OCI-LY7 (cell line): ENCODE measurements around the gene KLHDC10. TPM values are rescaled to one million over a fixed set of nuclear protein-coding genes. Genes with fewer than 3 reads are reported as not detected.

Experiments used
- BruUV-seq: library from RNA; stranded (reverse); fragments of 400-500 nt; replicated peaks from 2 replicates; lab custom pipeline; 2021; lab: Mats Ljungman, UMichigan
- CTCF ChIA-PET: fragments of 300-600 bp; sonication (Branson Sonifier 250); formaldehyde crosslinking; loops from one replicate; lab custom pipeline; 2022; ENCODE audit warnings: antibody characterized with exemption; ENCODE audit not compliant: unreplicated experiment; lab: Charles Lee
- POLR2A ChIA-PET: fragments of 300-600 bp; sonication (Branson Sonifier 250); formaldehyde crosslinking; loops from one replicate; lab custom pipeline; 2022; ENCODE audit warnings: antibody characterized with exemption; lab: Charles Lee
- DNase-seq: peaks from one replicate; pipeline ENCODE4 v3.0.0-alpha.2; 2015; ENCODE audit warnings: low spot score
- H2AFZ ChIP-seq: fragments of 200-600 bp; sonication (generic), shearing (Covaris generic); 2 replicates; pipeline ENCODE4 v1.6.1; 2014; ENCODE audit warnings: mild to moderate bottlenecking, antibody characterized with exemption, low read length, moderate library complexity
- H3K27ac ChIP-seq: fragments of 200-600 bp; sonication (generic); 2 replicates; pipeline ENCODE4 v1.5.1; 2014; ENCODE audit warnings: mixed run types, low read depth, mild to moderate bottlenecking, moderate library complexity, low read length, inconsistent platforms; ENCODE audit not compliant: poor library complexity, severe bottlenecking
- H3K36me3 ChIP-seq: fragments of 200-600 bp; sonication (generic); 2 replicates; pipeline ENCODE4 v1.6.1; 2014; ENCODE audit warnings: mild to moderate bottlenecking, antibody characterized with exemption, low read length, moderate library complexity, mixed read lengths; ENCODE audit not compliant: insufficient read depth
- H3K4me1 ChIP-seq: fragments of 200-600 bp; sonication (generic); 2 replicates; pipeline ENCODE4 v1.5.1; 2014; ENCODE audit warnings: mild to moderate bottlenecking, low read length; ENCODE audit not compliant: insufficient read depth, poor library complexity, severe bottlenecking
- H3K4me2 ChIP-seq: fragments of 200-600 bp; sonication (generic); 2 replicates; pipeline ENCODE4 v1.6.1; 2014; ENCODE audit warnings: mild to moderate bottlenecking, low read length
- H3K4me3 ChIP-seq: fragments of 200-600 bp; sonication (generic); 2 replicates; pipeline ENCODE4 v1.5.1; 2014; ENCODE audit warnings: mild to moderate bottlenecking, low read depth, low read length; ENCODE audit not compliant: poor library complexity, severe bottlenecking
- H3K79me2 ChIP-seq: fragments of 200-600 bp; sonication (generic); 2 replicates; pipeline ENCODE4 v1.6.1; 2016; ENCODE audit warnings: low read depth, mild to moderate bottlenecking, low read length, moderate library complexity, mixed read lengths; ENCODE audit not compliant: insufficient read depth
- H3K9me2 ChIP-seq: fragments of 200-600 bp; sonication (generic); 2 replicates; pipeline ENCODE4 v1.6.1; 2016; ENCODE audit warnings: mild to moderate bottlenecking, low read length, mixed read lengths; ENCODE audit not compliant: insufficient read depth
- H3K9me3 ChIP-seq: fragments of 200-600 bp; sonication (generic); 2 replicates; pipeline ENCODE4 v1.6.1; 2014; ENCODE audit warnings: mild to moderate bottlenecking, mixed run types, low read length, mixed read lengths
- H4K20me1 ChIP-seq: fragments of 200-600 bp; sonication (generic); 2 replicates; pipeline ENCODE4 v1.6.1; 2014; ENCODE audit warnings: mild to moderate bottlenecking, antibody characterized with exemption, low read length, moderate library complexity, mixed read lengths; ENCODE audit not compliant: insufficient read depth
- CTCF ChIP-seq: fragments of 200-600 bp; sonication (generic); conservative IDR thresholded peaks from 2 replicates; pipeline ENCODE4 v1.5.1; 2014; ENCODE audit warnings: mild to moderate bottlenecking, antibody characterized with exemption, low read length, moderate library complexity, mixed read lengths
- EZH2phosphoT487 ChIP-seq: fragments of 200-600 bp; sonication (generic); IDR thresholded peaks from 2 replicates; pipeline ENCODE4 v1.6.1; 2018; ENCODE audit warnings: low read depth, borderline replicate concordance, mild to moderate bottlenecking, mixed run types, antibody characterized with exemption, low read length, moderate library complexity, mixed read lengths
- intact Hi-C: fragments of 100-400 bp; cut with micrococcal nuclease; formaldehyde crosslinking; loops from one replicate; pipeline ENCODE4 v1.10.0; 2022; ENCODE audit not compliant: unreplicated experiment
- total RNA-seq, 2 experiments: library from RNA; depleted of rRNA in 1 of 2; stranded (reverse); fragments of >200 nt in 1 of 2; shearing (Covaris generic) in 1 of 2; gene quantifications; 2 replicates each; pipeline ENCODE4 v1.2.3, GENCODE V29; 2014 to 2022

Gene KLHDC10
- total RNA-seq, 2 experiments from 2014 or later, result 15.9 to 21.2 TPM

DNA sequence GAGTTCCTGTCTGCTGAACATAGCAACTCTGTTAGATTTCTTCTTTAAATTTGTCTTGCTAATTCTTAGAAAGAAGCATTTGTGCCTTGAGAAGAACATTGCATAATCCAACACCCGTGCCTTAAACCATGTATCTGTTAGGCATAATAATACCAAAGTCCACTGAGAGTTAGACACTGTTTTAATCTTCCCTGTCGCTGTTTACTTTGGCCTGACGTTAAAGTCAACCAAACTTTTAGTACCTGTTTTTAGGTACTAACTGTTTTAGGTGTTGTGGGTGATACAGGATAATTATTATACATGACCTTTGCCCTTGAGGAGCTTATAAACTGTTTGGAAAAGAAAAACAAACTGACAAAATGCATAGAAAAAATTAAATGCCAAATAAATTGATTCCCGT is 43.6 kb downstream of the KLHDC10 start:
- Histone ChIP-seq H3K9me2 (no peaks in the 10 kb centered on the region), H2AFZ (no peak overlapping the region), H3K9me3 (no peaks in the 10 kb centered on the region), H3K79me2 (no peaks in the 10 kb centered on the region), H3K4me1 (peaks cover 18% of the 10 kb centered on the region), H3K4me3 (no peak overlapping the region), H3K27ac (no peak overlapping the region), H3K4me2 (peak overlapping the region; percentile 55), H3K36me3 (no peaks in the 10 kb centered on the region; the same call in 1 of the 2 replicates), H4K20me1 (no peaks in the 10 kb centered on the region)
- DNase-seq, result no peak
- no peak for TF ChIP-seq CTCF
- no peak for TF ChIP-seq EZH2phosphoT487
- CTCF ChIA-PET, result no interaction called here
- POLR2A ChIA-PET, result interaction anchor here (0.7 to 1.5 kb wide), 3 partner anchors 17 to 92 kb away, joined by 3 to 7 read pairs (median 3); no protein-coding TSS in a partner anchor
- intact Hi-C loops, result no loop called here
- no TSS peak for BruUV-seq

DNA sequence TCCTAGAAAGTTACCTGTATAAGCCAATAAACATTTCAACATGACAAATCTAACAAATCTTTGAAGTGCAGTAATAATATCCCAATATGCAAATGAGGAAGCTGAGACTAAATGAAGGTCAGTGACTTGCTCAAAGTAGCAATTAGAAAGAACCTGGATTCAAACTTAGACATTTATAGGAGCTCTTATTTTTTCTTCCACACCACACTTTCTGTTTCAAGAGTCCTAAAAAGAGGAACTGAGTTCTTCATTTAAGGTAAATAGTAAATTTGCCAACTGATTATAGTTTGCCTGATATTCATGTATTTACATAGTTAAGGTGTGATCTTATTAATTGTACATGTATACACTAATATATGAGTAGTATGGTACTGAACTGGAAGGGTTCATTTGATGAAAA is 44.0 kb downstream of the KLHDC10 start:
- peak; percentile 35 for DNase-seq
- Histone ChIP-seq H3K36me3 (no peaks in the 10 kb centered on the region; the same call in 1 of the 2 replicates), H3K4me1 (peaks cover 18% of the 10 kb centered on the region), H3K9me3 (no peaks in the 10 kb centered on the region), H3K79me2 (no peaks in the 10 kb centered on the region), H4K20me1 (no peaks in the 10 kb centered on the region), H3K9me2 (no peaks in the 10 kb centered on the region), H2AFZ (no peak overlapping the region), H3K4me2 (peak overlapping the region; percentile 55), H3K27ac (no peak overlapping the region), H3K4me3 (no peak overlapping the region)
- BruUV-seq, result no TSS peak
- intact Hi-C loops, result no loop called here
- ChIA-PET POLR2A (interaction anchor here (0.9 to 1.5 kb wide), 3 partner anchors 14 to 92 kb away, joined by 3 to 7 read pairs (median 3); no protein-coding TSS in a partner anchor), CTCF (no interaction called here)
- no peak for TF ChIP-seq EZH2phosphoT487
- no peak for TF ChIP-seq CTCF

- Histone ChIP-seq H4K20me1 (no peaks in the 10 kb centered on the region), H3K4me1 (peaks cover 18% of the 10 kb centered on the region), H3K36me3 (no peaks in the 10 kb centered on the region; the same call in 1 of the 2 replicates), H3K4me3 (no peak overlapping the region), H3K27ac (no peak overlapping the region), H3K9me2 (no peaks in the 10 kb centered on the region), H3K9me3 (no peaks in the 10 kb centered on the region), H2AFZ (no peak overlapping the region), H3K4me2 (no peak overlapping the region), H3K79me2 (no peaks in the 10 kb centered on the region)
- ChIA-PET POLR2A (interaction anchor here (0.6 to 1.5 kb wide), 5 partner anchors 13 to 91 kb away, joined by 3 to 7 read pairs (median 3); no protein-coding TSS in a partner anchor), CTCF (no interaction called here)
- intact Hi-C loops, result no loop called here
- no TSS peak for BruUV-seq
- TF ChIP-seq CTCF (no peak), EZH2phosphoT487 (no peak)
- no peak for DNase-seq
Observed at GRCh38 chr7:130114776-130115175, 44.4 kb downstream of the KLHDC10 start.
